Measurements from ENCODE around the gene CDKN2B-AS1. TPM values are rescaled to one million over a fixed set of nuclear protein-coding genes. Genes with fewer than 3 reads are reported as not detected.

CDKN2B-AS1 gene
- polyA plus RNA-seq, 1 donor from 2014 or later: not detected

- H3K79me2 ChIP-seq (replicated peaks; ENCODE audit: insufficient read depth, low read length): no peaks in the 10 kb centered on the region
- TF ChIP-seq MXI1 (conservative IDR thresholded peaks at IDR 0.05; ENCODE audit: poor library complexity, severe bottlenecking) (no peak), TAF1 (IDR thresholded peaks at IDR 0.05; ENCODE audit: low read depth) (no peak), RAD21 (conservative IDR thresholded peaks at IDR 0.05) (no peak), EP300 (conservative IDR thresholded peaks at IDR 0.05; ENCODE audit: poor library complexity, severe bottlenecking) (no peak), SMC3 (conservative IDR thresholded peaks at IDR 0.05; ENCODE audit: poor library complexity) (no peak), EZH2 (IDR thresholded peaks at IDR 0.05; ENCODE audit: borderline replicate concordance, insufficient read depth, low read length, poor library complexity, severe bottlenecking) (no peak), REST (IDR thresholded peaks at IDR 0.05; ENCODE audit: borderline replicate concordance) (no peak), POLR2AphosphoS5 (IDR thresholded peaks at IDR 0.05) (no peak)
- TF ChIP-seq, protein P1, sequence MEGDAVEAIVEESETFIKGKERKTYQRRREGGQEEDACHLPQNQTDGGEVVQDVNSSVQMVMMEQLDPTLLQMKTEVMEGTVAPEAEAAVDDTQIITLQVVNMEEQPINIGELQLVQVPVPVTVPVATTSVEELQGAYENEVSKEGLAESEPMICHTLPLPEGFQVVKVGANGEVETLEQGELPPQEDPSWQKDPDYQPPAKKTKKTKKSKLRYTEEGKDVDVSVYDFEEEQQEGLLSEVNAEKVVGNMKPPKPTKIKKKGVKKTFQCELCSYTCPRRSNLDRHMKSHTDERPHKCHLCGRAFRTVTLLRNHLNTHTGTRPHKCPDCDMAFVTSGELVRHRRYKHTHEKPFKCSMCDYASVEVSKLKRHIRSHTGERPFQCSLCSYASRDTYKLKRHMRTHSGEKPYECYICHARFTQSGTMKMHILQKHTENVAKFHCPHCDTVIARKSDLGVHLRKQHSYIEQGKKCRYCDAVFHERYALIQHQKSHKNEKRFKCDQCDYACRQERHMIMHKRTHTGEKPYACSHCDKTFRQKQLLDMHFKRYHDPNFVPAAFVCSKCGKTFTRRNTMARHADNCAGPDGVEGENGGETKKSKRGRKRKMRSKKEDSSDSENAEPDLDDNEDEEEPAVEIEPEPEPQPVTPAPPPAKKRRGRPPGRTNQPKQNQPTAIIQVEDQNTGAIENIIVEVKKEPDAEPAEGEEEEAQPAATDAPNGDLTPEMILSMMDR (IDR thresholded peaks at IDR 0.05; ENCODE audit: poor library complexity, severe bottlenecking): no peak
- H3K9me3 ChIP-seq (ENCODE audit: low read length): no peaks in the 10 kb centered on the region
- H3K9ac ChIP-seq (ENCODE audit: low read length): no peak overlapping the region
- no peaks in the 10 kb centered on the region for H3K9me2 ChIP-seq (ENCODE audit: insufficient read depth, low read length)
- no peaks in the 10 kb centered on the region for H3F3A ChIP-seq (ENCODE audit: insufficient read depth, low read length, poor library complexity, severe bottlenecking)
- no peak overlapping the region for H3K4me2 ChIP-seq (ENCODE audit: low read length)
- H4K20me1 ChIP-seq (ENCODE audit: insufficient read depth): no peaks in the 10 kb centered on the region
- H3K4me3 ChIP-seq (ENCODE audit: low read length): no peak overlapping the region
- no peaks in the 10 kb centered on the region for H3K27me3 ChIP-seq (ENCODE audit: insufficient read depth, low read depth, low read length)
- no peaks in the 10 kb centered on the region for H3K36me3 ChIP-seq (ENCODE audit: insufficient read depth, low read length)
- H3K27ac ChIP-seq (ENCODE audit: low read length): no peak overlapping the region
- H2AFZ ChIP-seq (ENCODE audit: low read depth, low read length): no peak overlapping the region
Observed at GRCh38 chr9:22107202-22108045, 112.8 kb downstream of the CDKN2B-AS1 start.

DNA sequence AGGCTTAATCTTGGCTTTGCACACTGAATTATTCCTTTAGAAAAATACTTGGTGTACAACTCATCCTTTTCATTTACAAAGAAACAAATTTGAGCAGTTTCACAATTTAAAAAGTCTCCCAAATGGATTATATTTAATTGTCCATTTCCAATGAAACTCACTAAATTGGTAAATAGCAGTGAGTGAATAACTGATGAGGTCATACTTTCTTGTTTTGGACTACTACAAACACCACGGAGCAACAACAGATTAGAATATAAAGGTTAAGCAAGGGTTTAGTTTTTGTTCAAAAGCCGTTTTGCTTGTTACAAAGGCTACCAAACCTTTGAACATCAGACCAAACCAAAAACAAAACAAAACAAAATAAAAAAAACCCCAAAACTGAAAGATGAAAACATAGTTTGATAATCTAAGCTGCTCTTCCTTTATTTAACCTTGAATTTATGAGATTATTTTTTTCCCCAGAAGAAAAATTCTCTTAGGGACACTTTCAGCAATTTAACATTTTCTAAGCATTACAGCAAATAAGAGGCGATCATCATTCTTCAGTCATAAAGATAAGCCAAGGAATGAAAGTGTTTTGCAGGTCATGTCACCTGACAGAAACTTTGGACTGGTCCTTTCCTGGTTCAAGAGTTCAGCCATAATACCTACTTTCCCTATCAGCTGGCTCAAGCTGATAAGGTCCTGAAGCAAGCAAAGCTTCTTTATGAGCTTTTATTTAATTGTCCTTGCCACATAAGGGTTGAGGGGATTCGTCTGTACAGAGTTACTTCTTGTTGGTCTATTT, 114.2 kb downstream of the CDKN2B-AS1 start:
- no peaks in the 10 kb centered on the region for H3K36me3 ChIP-seq (ENCODE audit: insufficient read depth, low read length)
- H4K20me1 ChIP-seq (ENCODE audit: insufficient read depth): no peaks in the 10 kb centered on the region
- H3K9ac ChIP-seq (ENCODE audit: low read length): no peak overlapping the region
- no peak for TF ChIP-seq MXI1 (conservative IDR thresholded peaks at IDR 0.05; ENCODE audit: poor library complexity, severe bottlenecking)
- no peak for TF ChIP-seq EP300 (conservative IDR thresholded peaks at IDR 0.05; ENCODE audit: poor library complexity, severe bottlenecking)
- TF ChIP-seq POLR2AphosphoS5 (IDR thresholded peaks at IDR 0.05): no peak
- TF ChIP-seq EZH2 (IDR thresholded peaks at IDR 0.05; ENCODE audit: borderline replicate concordance, insufficient read depth, low read length, poor library complexity, severe bottlenecking): no peak
- TF ChIP-seq RAD21 (conservative IDR thresholded peaks at IDR 0.05): no peak
- TF ChIP-seq TAF1 (IDR thresholded peaks at IDR 0.05; ENCODE audit: low read depth): no peak
- TF ChIP-seq, protein P1 (IDR thresholded peaks at IDR 0.05; ENCODE audit: poor library complexity, severe bottlenecking): no peak
- no peak for TF ChIP-seq REST (IDR thresholded peaks at IDR 0.05; ENCODE audit: borderline replicate concordance)
- no peak for TF ChIP-seq SMC3 (conservative IDR thresholded peaks at IDR 0.05; ENCODE audit: poor library complexity)
- H3K4me2 ChIP-seq (ENCODE audit: low read length): no peak overlapping the region
- no peaks in the 10 kb centered on the region for H3K27me3 ChIP-seq (ENCODE audit: insufficient read depth, low read depth, low read length)
- H3K79me2 ChIP-seq (replicated peaks; ENCODE audit: insufficient read depth, low read length): no peaks in the 10 kb centered on the region
- H2AFZ ChIP-seq (ENCODE audit: low read depth, low read length): no peak overlapping the region
- no peaks in the 10 kb centered on the region for H3F3A ChIP-seq (ENCODE audit: insufficient read depth, low read length, poor library complexity, severe bottlenecking)
- H3K9me3 ChIP-seq (ENCODE audit: low read length): no peaks in the 10 kb centered on the region
- H3K9me2 ChIP-seq (ENCODE audit: insufficient read depth, low read length): no peaks in the 10 kb centered on the region
- no peak overlapping the region for H3K27ac ChIP-seq (ENCODE audit: low read length)
- no peak overlapping the region for H3K4me3 ChIP-seq (ENCODE audit: low read length)

Data from neural cell (in vitro differentiated cells).